Nephron (organoid): ENCODE data around the gene CD99.
A peak's percentile ranks its signal among the peaks of the same experiment; 100 is the strongest.
"Not testable (repeated sequence)": the region's sequence is repeated elsewhere in the genome, so short reads cannot be mapped to it uniquely, and the experiment has no call there.

Experiments used
- H3K27ac Mint-ChIP-seq, 3 experiments: 2 replicates each; pipeline ENCODE4 v1.8.0; 2020; ENCODE audit warnings: mixed read lengths in 3 of 3, mild to moderate bottlenecking in 2 of 3, moderate library complexity in 1 of 3
- H3K27me3 Mint-ChIP-seq: 2 replicates; pipeline ENCODE4 v1.8.0; 2021; ENCODE audit warnings: low read depth, mild to moderate bottlenecking, moderate library complexity, mixed read lengths
- H3K36me3 Mint-ChIP-seq: 2 replicates; pipeline ENCODE4 v1.8.0; 2020; ENCODE audit warnings: low read depth, mixed read lengths
- H3K4me1 Mint-ChIP-seq: 2 replicates; pipeline ENCODE4 v1.8.0; 2020; ENCODE audit warnings: mixed read lengths
- H3K4me3 Mint-ChIP-seq, 3 experiments: 2 replicates each; pipeline ENCODE4 v1.8.0; 2020; ENCODE audit warnings: mild to moderate bottlenecking in 3 of 3, mixed read lengths in 3 of 3, moderate library complexity in 2 of 3
- H3K9me3 Mint-ChIP-seq: 2 replicates; pipeline ENCODE4 v1.8.0; 2020; ENCODE audit warnings: mixed read lengths
- TF ChIP-seq, protein P1 (sequence below), 3 experiments: fragments of 200-600 bp; sonication (generic); IDR thresholded peaks; one replicate each; pipeline ENCODE4 v1.5.0; 2021; ENCODE audit warnings: antibody characterized with exemption in 3 of 3; ENCODE audit not compliant: unreplicated experiment in 3 of 3

The CD99 gene

DNA sequence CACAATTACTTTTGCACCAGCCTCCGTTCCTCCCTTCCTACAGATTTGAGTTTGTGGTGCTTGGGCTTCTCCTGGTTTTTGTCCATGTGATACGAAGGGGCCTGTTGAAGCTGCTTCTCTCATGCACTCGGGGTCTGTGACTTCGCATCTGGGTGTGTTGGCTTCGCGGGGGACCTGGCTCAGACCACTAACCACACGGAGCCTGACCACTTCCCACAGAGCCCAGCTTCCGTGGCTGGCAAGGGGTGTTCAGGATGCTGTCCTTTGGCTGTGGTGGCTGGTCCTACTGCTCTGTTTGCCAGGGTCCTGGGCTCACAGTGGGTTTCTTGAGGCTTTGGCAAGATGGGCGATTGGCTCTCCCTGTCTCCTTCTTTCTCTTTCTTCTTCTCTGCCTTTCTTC lies 41.0 kb downstream of the CD99 start:
- H3K27ac Mint-ChIP-seq, result no peak overlapping the region
- H3K27me3 Mint-ChIP-seq, result no peaks in the 10 kb centered on the region
- H3K36me3 Mint-ChIP-seq, result peaks cover 91% of the 10 kb centered on the region
- H3K9me3 Mint-ChIP-seq, result no peaks in the 10 kb centered on the region
- H3K4me3 Mint-ChIP-seq, result no peak overlapping the region
- H3K4me1 Mint-ChIP-seq, result no peaks in the 10 kb centered on the region
- TF ChIP-seq, protein P1, sequence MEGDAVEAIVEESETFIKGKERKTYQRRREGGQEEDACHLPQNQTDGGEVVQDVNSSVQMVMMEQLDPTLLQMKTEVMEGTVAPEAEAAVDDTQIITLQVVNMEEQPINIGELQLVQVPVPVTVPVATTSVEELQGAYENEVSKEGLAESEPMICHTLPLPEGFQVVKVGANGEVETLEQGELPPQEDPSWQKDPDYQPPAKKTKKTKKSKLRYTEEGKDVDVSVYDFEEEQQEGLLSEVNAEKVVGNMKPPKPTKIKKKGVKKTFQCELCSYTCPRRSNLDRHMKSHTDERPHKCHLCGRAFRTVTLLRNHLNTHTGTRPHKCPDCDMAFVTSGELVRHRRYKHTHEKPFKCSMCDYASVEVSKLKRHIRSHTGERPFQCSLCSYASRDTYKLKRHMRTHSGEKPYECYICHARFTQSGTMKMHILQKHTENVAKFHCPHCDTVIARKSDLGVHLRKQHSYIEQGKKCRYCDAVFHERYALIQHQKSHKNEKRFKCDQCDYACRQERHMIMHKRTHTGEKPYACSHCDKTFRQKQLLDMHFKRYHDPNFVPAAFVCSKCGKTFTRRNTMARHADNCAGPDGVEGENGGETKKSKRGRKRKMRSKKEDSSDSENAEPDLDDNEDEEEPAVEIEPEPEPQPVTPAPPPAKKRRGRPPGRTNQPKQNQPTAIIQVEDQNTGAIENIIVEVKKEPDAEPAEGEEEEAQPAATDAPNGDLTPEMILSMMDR (IDR thresholded peaks at IDR 0.05; ENCODE audit: unreplicated experiment in 3 of 3), result no peak

DNA sequence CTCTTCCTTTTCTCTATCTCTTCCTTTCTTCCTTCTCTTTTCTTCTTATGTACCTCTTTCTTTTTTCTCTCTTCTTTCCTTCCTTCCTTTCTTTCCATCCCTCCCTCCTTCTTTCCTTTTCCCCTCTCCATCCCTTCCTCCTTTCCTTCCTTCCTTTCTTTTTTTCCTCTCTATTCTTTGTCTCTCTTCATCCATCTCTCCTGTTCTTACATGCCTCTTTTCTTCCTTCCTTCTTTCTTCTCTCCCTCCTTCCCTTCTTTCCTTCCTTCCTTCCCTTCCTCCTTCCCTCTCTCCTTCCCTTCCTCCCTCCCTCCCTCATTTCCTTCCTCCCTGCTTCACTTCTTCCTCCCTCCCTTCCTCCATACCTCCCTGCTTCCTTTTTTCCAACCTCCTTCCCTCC lies 41.6 kb downstream of the CD99 start:
- no peaks in the 10 kb centered on the region for H3K27me3 Mint-ChIP-seq

DNA sequence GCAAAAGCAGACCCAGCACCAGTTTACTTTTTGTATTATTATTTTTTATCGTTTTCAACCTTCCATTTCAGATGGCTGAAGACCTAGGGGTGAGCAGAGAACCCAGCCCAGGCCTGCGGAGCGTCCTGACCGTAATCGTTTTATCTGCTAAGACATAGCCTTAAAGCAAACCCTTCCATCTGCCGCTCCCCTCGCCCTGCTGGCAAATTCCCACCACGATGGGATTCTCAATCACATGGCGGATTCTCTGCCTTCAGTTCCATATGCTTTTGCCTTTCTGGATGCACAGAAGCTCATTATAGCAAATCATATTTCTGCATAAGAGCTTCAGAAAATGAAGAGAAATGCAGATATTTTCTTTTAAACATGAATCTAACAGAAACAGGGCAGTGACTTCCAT lies 42.2 kb downstream of the CD99 start:
- Mint-ChIP-seq H3K9me3 (no peaks in the 10 kb centered on the region), H3K36me3 (peaks cover 86% of the 10 kb centered on the region), H3K27me3 (no peaks in the 10 kb centered on the region), H3K4me1 (no peaks in the 10 kb centered on the region), H3K4me3 (no peak overlapping the region), H3K27ac (peak overlapping the region in 1 of 3 experiments; percentile 14)
- TF ChIP-seq, protein P1 (IDR thresholded peaks at IDR 0.05; ENCODE audit: unreplicated experiment in 3 of 3), result no peak

More for the DNA sequence above, 41.6 kb downstream of the CD99 start:
- Mint-ChIP-seq H3K36me3 (peaks cover 86% of the 10 kb centered on the region), H3K27ac (no peak overlapping the region), H3K4me1 (no peaks in the 10 kb centered on the region), H3K9me3 (no peaks in the 10 kb centered on the region), H3K4me3 (no peak overlapping the region)
- TF ChIP-seq, protein P1 (IDR thresholded peaks at IDR 0.05; ENCODE audit: unreplicated experiment in 3 of 3), result no peak

DNA sequence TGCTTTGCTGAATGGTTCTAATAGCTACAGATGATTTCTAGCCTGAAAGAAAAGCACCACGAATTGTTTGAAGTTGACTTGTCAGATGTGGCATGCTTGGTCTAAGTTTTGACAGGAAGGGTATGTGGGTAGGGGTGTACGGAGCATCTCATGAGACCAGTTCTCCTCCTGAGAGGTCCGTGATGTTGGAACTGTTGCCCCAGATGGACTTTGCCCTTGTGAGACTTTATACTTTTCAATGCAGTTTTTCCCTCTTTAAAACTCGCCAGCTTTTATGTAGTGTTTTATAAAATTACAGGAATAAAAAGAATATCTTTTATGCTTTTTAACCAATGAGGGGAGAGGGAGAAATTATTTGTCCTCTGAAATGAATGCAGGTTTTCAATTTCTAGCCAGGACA lies 44.2 kb downstream of the CD99 start:
- Mint-ChIP-seq H3K4me1 (no peaks in the 10 kb centered on the region), H3K27me3 (no peaks in the 10 kb centered on the region), H3K36me3 (peaks cover 82% of the 10 kb centered on the region), H3K4me3 (no peak overlapping the region), H3K27ac (no peak overlapping the region), H3K9me3 (no peaks in the 10 kb centered on the region)
- TF ChIP-seq, protein P1 (IDR thresholded peaks at IDR 0.05; ENCODE audit: unreplicated experiment in 3 of 3), result no peak

DNA sequence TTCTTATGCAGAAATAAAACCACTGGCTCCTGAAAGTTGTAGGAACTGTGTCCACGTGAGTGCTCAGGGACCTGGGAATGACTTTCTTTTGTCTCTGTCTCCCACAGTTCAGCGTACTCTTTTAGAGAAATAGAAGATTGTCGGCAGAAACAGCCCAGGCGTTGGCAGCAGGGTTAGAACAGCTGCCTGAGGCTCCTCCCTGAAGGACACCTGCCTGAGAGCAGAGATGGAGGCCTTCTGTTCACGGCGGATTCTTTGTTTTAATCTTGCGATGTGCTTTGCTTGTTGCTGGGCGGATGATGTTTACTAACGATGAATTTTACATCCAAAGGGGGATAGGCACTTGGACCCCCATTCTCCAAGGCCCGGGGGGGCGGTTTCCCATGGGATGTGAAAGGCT lies 49.6 kb downstream of the CD99 start:
- Mint-ChIP-seq H3K36me3 (peaks cover 62% of the 10 kb centered on the region), H3K4me1 (peaks cover under 1% of the 10 kb centered on the region), H3K4me3 (no peak overlapping the region), H3K27me3 (no peaks in the 10 kb centered on the region), H3K9me3 (no peaks in the 10 kb centered on the region), H3K27ac (no peak overlapping the region)
- TF ChIP-seq, protein P1 (IDR thresholded peaks at IDR 0.05; ENCODE audit: unreplicated experiment in 3 of 3), result no peak

DNA sequence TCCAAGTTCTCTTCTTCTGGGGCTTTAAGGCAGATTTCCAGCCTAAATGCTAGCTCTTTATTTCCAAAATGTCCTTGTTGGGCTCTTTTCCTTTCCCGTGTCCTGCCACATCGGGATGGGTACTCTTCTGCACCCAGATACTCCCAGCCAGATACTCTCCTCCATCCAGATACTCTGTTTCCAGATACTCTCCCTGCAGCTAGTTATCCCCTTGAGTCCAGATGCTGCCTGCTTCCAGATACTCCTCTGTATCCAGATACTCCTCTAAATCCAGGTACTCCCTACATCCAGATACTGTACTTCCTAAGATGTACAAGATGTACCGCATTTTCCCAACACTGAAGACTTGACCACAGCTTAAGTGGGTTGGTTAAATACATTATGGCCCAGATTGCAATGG lies 50.3 kb downstream of the CD99 start:
- Mint-ChIP-seq H3K36me3 (peaks cover 62% of the 10 kb centered on the region), H3K4me1 (peaks cover 7% of the 10 kb centered on the region), H3K4me3 (no peak overlapping the region), H3K27ac (no peak overlapping the region), H3K27me3 (no peaks in the 10 kb centered on the region), H3K9me3 (no peaks in the 10 kb centered on the region)
- TF ChIP-seq, protein P1 (IDR thresholded peaks at IDR 0.05; ENCODE audit: unreplicated experiment in 3 of 3), result no peak

DNA sequence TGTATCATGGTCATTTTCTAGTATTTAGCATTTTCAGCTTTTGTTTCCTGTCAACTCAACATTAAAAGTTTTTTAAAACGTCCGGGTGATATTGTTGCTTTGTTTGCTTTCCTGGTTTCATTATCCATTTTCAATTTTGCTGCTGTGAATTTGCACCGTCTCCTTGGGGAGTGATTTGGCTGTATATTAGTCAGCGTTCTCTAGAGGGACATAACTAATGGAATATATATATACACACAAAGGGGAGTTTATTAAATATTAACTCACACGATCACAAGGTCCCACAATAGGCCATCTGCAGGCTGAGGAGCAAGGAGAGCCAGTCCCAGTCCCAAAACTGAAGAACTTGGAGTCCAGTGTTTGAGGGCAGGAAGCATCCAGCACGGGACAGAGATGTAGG lies 55.2 kb downstream of the CD99 start:
- not testable (repeated sequence) for H3K9me3 Mint-ChIP-seq, H3K27me3 Mint-ChIP-seq, H3K4me3 Mint-ChIP-seq
- H3K27ac Mint-ChIP-seq, result peak overlapping the region; percentile 0 to 84 (median 41)
- H3K4me1 Mint-ChIP-seq, result peaks cover 10% of the 10 kb centered on the region
- peaks cover 28% of the 10 kb centered on the region for H3K36me3 Mint-ChIP-seq
